SKM-1 (cell line): ENCODE measurements around the gene ZGPAT.
"Not testable (repeated sequence)": the region's sequence is repeated elsewhere in the genome, so short reads cannot be mapped to it uniquely, and the experiment has no call there.

ENCODE experiments used
- DNase-seq: peaks from one replicate; lab custom pipeline; 2025; ENCODE audit not compliant: unreplicated experiment; lab: John Stamatoyannopoulos, UW

Gene ZGPAT

DNA sequence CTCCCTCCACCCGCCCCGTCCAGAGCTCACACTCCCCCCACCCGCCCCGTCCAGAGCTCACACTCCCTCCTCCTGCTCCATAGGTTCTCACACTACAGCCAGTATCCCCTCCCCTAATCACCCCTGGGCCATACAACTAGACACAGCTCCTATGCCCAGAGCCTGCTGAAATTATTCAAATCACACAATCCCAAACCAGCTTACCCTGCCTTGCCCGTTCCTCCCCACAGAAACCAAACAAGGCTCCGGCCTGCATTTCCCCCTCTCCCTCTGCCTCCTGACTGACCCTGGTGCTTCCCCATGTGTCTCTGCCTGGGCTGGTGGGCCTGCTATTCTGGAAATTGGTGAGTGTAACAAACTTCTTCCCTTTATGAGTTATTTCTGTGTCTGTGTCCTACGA, 50.3 kb downstream of the ZGPAT start:
- DNase-seq: no peak

DNA sequence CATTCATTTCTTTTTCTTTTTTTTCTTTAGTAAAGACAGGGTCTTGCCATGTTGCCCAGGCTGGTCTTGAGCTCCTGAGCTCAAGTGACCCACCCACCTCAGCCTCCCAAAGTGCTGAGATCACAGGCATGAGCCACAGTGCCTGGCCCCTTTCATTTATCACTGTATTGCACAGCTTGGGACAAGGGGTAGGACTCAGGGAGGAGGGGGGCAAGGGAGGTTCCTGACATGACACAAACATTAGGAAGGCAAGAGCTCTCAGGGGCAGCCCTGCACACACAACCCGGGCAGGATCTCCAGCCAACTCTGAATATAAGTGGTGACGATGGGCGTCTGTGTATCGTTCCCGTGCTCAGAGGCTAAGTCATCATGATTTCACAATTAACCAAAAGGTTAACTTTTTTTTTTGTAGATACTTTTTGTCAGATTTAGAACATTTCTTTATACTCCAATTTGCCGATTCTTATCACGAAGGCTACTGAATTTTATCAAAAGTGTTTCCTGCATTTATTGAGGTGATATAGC, 51.6 kb downstream of the ZGPAT start:
- no peak for DNase-seq

DNA sequence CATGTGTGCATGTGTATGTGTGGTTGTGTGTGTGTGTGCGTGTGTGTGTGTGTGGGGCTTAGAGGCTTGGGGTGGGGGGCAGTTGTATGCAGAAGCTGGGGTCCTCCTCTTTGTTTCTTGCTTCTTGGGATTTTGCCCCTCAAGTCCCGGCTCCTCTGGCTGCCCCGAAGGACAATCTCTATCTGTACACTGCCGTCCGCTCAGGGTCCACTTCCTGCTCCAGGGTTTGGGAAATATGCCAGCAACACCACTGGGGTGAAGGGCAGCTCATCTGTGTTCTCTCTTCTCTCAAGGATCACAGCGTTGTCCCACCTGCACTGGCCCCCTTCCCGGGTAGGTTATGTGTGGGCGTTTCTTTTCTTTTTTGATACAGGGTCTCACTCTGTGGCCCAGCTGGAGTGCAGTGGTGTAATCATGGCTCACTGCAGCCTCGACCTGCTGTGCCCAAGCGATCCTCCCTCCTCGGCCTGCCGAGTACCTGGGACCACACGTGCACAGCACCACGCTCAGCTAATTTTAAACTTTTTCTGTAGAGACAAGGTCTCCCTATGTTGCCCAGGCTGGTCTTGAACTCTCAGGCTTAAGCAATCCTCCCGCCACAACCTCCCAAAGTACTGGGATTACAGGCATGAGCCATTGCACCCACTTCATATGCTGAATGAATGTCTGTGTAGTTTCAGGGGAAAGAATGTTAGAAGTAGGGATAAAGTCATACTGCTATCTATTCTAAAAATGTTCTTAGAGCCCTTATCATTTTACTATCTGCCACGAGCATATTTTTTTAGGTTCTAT, 57.4 kb downstream of the ZGPAT start:
- DNase-seq: no peak

DNA sequence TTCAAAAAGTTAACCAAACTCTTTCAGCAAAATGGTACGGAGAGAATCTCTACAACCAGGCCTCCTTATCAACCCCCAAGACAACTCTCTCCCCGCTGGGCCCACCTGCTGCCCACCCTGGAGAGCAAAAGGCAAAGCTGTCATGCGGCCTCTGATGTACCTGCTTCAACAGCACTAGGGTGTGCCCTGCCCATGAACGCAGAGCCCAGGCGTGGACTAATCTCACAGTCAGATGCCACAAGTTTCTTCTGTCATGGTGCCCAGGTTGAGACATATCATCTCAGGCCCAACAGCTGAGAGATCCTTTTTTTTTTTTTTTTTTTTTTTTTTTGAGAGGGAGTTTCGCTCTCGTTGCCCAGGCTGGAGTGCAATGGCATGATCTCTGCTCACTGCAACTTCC, 58.1 kb downstream of the ZGPAT start:
- no peak for DNase-seq

DNA sequence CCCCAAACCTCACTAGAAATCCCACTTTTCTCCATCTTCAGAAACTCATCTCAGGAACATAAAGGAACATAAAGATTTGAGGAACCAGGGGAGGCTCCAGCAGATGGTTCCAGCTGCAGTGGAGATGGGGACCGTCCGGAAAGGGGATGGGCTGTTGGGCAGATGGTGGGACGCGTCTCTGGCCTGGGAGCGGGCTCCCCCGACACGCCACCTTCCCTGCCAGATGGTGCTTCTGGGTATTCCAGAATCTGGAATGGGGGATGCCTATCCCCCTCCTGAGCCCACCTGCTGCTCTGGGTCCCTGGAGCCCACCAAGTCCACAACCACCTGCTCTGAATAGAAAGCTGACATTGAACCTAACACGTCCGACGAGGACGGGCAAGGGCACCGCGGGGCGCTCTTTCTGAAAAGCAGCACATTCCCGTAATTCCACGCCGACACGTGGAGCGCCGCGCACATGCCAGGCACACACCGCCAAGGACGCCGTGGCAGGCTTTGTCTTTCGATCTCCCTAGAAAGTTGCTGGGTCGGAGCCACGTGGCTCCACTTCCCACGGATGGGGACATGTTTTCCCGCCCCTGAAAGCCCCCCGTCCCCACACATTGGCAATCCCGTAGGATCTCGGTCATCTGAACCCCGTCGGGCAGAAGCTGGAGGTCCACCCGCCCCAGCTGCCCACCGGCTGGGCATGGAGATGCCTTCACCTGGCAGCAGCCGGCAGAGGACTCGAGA, 59.0 kb downstream of the ZGPAT start:
- DNase-seq: no peak

DNA sequence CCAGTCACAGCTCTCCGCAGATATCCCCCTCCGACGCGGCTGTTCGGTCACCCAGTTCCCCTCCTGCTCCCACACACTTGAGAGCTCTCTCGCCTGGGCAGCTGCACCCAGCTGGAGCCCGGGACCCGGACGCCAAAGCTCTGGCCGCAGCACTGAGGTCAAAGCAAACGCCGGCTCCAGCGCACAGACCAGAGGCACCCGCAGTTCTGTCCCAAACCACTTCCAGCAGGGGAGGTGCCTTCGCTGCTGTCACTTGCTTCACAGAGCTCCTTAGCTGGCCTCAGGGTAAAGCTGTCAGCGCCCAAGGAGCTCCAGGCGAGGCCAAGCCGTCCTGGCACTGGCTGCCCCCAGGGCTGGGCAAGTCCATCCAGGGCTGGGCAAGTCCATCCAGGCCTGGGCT, 59.6 kb downstream of the ZGPAT start:
- DNase-seq: no peak

DNA sequence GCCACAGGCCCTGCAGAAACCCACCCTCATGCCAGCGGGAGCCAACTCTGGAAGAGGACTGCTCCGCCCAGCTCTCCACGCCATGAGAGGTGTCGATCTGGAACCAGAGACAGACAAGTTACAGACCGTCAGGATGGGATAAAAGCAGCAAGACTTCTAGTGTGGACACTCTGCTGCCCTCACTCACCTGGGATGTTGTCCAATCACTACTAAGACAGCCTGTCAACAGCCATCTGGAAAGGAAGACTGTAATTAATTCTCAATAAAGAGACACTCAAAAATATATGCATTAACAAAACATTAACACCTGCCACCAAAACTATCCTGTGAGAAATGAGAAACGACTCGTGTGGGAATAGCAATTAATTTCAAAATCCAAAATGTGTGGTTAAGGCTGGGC, 60.0 kb downstream of the ZGPAT start:
- DNase-seq: no peak

DNA sequence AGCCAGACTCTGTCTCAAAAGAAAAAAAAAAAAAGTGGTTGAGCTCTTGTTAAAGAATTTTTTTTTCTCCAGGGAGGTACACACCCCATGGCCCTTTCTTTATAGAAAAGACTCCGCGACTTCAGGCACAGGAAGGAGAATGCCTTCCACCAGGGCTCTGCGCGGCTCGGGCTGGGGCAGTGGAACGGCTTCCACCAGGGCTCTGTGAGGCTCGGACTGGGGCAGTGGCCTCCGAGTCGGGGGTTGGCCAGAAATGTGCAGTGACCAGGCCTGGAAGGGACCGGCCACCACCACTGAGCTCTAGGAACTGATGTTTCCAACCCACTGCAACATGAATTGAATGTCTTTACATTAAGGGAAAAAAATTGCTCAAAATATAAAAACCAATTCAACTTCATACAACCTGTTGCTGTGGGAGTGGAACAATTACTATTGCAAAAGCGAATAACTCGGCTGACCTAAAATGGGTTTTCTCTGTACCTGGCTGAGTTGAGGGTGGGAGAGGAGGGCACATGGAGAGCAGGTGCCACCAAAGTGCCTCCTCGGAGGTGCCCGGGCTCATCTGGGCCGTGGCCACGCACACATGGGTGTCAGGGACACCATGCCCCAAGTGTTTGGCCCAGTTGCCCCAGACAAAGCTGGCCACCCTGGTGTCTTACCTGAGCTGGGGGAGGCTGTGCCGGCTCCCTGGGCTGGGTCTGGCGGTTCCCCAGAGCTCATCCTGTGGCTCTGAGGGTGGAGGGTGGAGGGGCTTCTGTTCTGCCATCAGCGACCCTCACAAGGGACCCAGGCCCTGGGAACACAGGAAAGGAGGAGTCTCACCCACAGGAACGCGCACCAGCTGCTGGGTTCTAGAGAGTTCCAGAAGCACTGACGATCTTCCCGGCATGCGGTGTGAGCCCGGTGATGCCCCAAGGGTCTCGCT, 61.0 kb downstream of the ZGPAT start:
- no peak for DNase-seq

DNA sequence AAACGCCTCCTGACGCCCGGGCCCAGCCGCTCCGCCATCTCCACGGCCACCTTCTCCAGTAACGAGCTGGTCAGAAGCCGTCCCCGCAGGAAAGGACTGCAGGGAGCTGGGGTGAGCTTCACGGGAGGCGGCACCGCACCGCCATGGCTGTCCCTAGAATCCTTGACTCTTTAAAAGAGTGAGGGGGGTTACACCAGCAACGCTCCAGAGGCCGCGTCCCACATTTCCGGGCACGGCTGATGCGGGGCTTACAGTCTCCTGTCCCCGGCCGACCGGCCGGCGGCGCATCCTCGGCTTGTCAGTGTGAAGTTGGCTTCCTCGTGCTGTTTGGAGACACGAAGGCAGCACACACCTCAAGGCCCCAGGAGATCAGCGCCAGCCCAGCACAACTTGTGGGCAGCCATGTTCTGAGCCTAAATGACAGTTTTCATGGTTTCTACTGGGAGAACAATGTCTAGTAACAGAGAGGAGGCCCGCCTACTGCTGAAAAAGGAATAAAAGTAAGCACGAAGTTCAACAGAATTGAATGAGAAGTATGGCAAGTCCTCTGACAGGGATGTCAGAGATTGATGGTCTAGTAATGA, 62.1 kb downstream of the ZGPAT start:
- DNase-seq: no peak

DNA sequence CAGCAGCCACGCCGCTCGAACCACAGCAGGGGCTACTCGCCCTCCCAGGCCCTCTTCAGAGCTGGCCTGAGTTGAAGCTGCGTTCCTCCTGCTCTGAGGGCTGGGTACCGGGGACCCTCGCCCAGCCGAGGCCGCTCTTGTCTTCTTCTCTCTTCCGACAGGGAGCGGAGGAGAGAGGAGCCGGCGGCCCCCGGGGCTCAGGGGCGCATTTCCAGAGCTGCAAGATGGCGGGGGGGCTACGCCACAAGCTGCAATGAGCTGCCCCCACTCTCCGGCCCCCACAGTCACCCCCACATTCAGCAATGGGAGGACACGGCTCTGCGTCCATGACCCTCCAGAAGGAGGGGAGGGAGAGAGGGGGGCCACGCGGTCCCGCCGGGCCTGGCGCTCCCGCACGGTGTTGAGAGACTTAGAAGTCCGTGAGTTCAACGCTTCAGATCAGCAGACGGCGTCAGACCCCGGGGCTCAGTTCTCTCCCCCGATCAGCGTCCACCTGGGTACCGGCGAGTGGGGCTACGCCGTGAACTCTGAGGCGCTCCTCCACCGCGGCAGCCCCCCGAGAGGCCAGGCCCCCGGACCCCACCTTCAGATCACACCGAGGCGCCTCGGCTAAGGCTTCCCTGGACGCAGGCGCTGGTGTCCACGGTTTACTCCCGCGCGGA, 63.3 kb downstream of the ZGPAT start:
- no peak for DNase-seq

DNA sequence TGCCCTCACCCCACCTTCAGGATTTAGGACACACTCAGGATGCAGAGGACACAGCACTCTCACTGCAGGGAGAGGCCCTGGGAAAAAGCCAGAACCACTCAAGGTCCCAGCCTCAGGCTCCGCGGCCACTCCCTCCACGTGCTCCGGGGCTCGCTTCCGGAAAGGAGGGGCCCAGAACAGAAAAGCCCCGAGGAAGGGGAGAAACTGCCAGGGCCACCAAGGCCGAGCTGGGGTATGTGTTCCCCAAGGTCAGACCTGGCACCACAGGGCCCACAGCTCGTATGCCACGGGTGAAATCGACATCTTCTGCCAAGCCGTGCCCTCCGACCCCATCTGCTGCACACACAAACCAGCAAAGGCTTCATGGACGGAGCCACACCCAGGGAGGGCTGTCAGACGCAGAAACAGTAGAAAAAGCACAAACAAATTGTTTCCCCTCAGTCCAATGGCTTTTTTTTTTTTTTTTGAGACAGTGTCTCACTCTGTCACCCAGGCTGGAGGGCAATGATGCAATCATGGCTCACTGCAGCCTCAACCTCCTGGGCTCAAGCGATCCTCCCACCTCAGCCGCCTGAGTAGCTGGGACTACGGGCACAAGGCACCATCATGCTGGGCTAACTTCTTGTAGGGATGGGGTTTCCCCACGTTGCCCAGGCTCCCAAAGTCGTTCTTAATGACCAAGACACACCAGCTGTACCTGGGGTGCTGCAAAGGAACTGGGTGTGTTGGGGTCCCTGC, 65.1 kb downstream of the ZGPAT start:
- DNase-seq: no peak

DNA sequence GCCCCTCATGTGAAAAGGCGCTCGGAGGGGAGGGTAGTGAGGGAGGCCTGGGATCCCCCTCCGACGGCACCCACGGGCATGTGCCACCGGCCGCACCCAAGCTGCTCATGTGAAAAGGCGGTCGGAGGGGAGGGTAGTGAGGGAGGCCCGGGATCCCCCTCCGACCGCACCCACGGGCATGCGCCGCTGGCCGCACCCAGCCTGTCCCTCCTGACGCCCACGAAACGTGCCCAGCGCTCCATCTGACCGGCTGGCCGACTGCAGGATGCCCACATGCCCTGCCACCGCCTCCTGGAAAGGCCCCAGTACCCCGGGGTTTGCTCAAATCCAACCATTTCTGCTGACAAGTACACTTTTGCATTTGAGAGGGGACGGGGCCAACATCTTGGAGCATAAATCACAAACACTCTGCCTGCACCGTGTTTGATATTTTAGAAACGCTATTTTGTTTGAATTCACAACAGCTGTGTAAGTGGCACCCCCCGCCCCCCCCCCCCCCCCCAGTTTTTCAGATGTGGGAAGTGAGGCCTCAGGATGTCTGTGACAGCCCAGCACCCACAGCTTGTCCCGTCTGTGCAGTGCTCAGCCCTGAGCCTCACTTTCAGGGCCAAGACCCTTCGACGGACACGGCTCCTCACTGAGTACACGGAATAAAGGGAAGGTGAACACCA, 65.9 kb downstream of the ZGPAT start:
- DNase-seq: no peak

DNA sequence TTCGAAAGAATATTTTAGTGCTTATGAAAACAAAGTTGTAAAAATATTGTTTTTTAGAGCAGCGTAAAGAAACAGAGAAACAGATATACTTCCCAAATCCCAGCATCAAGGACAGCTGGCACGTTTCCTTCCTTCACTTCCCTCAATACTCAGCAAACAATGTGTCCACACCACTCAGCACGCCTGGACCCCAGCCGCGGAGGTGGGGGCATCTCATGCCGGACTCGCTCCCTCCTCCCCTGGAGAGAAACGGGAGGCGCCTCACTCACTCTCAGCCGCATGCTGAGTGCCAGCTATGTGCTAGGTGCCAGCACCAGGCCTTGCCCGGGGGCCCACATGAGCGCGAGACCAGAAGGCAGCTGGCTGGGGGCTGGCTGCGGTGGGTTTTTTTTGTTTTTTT, 66.5 kb downstream of the ZGPAT start:
- DNase-seq: no peak

DNA sequence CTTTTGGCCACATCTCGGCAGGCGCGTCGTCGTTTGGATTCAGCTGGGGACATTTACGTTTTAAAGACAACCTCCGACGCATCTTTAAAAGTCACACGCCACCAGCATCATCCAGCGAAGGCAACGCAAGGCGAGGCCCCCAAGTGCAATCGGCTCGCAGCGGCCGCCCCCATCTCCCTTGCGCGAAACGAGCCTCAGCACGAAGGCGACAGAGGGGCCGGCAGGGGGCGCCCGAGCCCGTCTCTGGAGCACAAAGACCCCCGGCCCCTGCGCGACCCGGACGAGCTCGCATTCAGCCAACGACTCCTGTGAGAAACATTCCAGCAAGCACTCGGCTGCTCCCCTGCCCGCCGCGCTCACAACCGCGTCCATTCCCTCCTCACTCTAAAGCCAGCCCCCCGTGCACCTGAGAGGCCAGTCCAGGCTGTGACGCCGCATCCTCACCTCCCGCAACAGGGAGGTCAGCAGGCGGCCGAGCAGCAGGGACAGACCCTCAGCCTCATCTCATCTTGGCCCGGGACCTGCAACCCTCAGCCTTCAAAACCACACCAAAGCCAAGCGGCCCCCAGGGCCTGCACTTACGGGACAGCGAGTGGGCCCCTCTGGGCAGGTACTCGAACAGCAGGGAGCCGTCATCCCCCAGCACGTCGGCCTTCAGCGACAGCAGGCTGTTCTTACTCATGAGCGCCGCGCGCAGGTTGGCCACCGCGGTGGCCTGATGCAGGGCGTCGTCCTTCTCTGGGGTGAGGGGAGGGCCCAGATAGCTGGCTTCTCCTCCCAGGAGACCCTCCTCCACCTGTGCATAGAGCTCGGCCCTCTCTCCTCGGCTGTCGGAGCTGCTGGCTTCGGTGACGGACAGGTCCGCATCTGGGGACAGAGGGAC, 67.5 kb downstream of the ZGPAT start:
- no peak for DNase-seq

DNA sequence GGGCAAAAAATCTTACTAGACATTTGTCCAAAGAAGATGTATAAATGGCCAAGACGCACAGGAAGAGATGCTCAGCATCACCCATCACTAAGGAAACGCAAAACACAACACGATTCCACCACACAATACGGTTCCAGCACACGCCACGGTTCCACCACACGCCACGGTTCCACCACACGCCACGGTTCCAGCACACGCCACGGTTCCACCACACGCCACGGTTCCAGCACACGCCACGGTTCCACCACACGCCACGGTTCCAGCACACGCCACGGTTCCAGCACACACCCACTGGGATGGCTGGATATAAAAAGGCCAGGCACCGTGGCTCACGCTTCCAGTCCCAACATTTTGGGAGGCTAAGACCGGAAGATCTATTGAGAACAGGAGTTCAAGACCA, 69.0 kb downstream of the ZGPAT start:
- not testable (repeated sequence) for DNase-seq

DNA sequence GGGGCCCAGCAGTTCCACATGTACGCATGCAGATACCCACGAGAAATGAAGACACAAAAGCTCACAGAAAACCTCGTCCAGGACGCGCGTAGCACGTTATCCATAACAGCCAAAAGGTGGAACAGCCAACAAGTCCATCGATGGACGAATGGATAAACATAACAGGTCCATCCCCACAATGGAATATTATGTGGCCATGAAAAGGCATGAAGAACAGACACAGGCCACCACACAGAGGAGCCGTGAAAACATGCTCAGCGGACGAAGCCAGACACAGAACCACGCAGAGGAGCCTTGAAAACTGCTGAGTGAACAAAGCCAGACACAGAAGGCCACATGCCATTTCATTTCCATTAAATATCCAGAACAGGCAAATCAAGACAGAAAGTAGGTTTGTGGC, 69.8 kb downstream of the ZGPAT start:
- DNase-seq: no peak

DNA sequence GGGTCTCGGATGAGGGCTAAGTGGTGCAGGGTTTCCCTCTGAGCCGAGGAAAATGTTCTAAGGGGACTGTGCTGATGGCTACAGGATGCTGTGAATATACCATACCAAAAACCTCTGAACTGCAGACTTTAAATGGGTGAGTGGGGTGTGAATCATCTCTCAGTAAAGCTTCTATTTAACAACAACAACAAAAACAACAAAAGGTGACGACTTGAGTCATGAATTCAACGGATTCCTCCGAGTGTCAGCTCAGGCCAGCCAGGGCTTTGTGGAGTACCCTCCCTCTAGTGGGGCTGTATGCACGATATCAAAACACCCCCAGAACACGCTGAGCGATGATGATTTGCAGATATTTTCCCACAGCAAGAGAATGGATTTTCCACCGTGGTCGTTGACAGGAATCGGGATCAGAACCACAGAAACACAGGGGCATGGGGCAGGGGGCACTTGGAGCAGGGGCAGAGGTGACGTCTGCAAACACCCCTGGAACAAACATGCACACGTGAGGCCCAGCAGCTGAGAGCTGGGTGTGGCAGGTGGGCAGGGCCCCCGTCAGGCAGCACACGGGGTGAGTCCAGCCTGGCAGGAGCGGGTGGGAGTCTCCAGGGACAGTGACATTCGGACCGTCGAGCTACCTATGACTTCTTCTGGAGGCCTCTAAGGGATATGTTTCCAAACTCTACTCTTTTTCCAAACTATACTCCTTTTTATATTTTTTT, 70.4 kb downstream of the ZGPAT start:
- no peak for DNase-seq

DNA sequence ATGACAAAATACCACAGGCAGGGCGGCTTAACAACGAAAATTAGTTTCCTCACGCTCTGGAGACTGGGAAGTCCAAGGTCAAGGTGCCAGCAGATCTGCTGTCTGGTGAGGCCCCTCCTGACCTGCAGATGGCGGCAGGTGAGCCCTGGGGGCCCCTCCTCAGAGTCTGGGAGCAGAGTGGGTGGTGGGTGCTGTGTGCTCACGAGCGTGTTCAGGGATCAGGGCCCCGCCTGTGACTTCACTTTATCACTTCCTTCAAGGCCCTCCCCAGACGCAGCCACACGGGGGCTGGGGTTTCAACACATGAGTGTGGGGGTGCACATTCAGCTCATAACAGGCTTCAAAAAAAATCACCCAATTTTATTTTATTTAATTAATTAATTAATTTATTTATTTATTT, 71.0 kb downstream of the ZGPAT start:
- no peak for DNase-seq
